GM12864 (cell line): ENCODE data around the gene FER1L5.

ENCODE experiments used
- DNase-seq: peaks from one replicate; pipeline ENCODE4 v3.0.0-alpha.2; 2011; ENCODE audit warnings: low read depth
- H3K4me3 ChIP-seq: 2 replicates; pipeline ENCODE4 v1.5.1; 2011; ENCODE audit warnings: mild to moderate bottlenecking, low read depth, low read length, control low read depth
- TF ChIP-seq, protein P1 (sequence below): IDR thresholded peaks from 2 replicates; pipeline ENCODE4 v1.5.1; 2011; ENCODE audit warnings: low read depth, mild to moderate bottlenecking, moderate library complexity, low read length, control low read depth, inconsistent platforms; ENCODE audit errors: missing control alignments

Gene FER1L5

DNA sequence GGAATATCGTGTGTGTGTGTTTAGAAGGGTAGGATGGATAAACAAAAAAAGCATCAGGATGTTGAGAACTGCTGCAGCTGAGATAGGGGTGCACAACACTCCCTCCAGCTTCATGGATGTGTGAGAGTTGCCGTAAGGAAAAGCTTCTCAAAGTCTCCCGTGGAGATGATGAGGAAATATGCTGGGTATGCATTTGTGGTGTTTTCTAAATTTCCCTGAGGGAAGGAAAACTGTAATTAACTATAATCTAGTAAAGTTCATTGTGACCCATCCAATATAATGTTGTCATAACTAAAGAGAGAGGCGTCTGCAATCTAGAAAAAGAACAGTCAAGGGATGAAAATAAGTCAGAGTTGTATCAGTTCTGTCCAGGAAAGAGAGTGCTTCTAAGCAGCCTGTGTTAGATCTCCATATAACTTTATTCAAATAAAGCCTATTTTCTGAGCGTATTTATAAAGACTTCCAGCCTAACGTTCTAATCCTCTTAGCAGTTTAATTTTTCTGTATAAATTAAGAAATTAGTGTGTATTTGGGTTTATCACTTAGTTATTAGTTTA lies 104.6 kb downstream of the FER1L5 start:
- no peak for DNase-seq
- TF ChIP-seq, protein P1, sequence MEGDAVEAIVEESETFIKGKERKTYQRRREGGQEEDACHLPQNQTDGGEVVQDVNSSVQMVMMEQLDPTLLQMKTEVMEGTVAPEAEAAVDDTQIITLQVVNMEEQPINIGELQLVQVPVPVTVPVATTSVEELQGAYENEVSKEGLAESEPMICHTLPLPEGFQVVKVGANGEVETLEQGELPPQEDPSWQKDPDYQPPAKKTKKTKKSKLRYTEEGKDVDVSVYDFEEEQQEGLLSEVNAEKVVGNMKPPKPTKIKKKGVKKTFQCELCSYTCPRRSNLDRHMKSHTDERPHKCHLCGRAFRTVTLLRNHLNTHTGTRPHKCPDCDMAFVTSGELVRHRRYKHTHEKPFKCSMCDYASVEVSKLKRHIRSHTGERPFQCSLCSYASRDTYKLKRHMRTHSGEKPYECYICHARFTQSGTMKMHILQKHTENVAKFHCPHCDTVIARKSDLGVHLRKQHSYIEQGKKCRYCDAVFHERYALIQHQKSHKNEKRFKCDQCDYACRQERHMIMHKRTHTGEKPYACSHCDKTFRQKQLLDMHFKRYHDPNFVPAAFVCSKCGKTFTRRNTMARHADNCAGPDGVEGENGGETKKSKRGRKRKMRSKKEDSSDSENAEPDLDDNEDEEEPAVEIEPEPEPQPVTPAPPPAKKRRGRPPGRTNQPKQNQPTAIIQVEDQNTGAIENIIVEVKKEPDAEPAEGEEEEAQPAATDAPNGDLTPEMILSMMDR, result no peak
- H3K4me3 ChIP-seq, result no peak overlapping the region

DNA sequence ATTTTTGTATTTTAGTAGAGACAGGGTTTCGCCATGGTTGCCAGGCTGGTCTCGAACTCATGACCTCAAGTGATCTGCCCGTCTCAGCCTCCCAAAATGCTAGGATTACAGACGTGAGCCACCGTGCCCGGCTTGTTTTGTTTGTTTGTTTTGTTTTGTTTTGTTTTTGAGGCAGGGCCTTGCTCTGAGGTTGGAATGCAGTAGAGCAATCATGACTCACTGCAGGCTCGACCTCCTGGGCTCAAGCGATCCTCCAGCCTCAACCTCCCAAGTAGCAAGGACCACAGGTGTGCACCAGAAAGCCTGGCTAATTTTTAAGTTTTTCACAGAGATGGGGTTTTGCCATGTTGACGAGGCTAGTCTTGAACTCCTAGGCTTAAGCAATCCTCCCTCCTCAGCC lies 109.2 kb downstream of the FER1L5 start:
- no peak overlapping the region for H3K4me3 ChIP-seq
- DNase-seq, result no peak
- TF ChIP-seq, protein P1, result no peak

DNA sequence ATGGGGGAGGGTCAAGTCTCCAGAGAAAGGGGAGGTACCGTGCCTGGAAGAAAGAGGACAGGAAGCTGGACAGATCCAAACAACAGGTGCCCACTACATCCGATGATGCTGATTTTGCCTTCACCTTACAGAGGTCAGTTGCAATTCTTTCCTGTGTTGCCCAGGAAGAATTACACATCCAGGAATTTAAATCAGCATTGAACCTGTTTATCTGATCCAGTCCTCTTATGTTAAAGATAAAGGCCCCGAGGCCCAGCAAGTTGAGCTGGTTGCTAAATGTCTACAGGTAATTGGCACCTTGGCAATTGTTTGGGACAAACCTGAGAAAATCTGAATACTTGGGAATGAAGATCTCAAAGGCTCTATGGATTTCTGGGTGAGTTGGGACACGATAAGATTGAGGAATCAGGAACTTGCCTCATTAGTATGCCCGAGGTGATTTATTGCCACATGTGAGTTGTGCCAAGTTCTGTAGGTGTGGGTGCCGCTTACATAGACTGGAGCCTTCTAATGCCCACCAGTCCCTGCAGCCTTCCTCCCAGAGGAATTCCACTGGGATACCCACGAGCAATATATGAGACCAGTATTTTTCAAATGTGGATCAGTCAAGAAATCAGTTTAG lies 111.2 kb downstream of the FER1L5 start:
- H3K4me3 ChIP-seq, result no peak overlapping the region
- no peak for DNase-seq
- TF ChIP-seq, protein P1, result no peak

DNA sequence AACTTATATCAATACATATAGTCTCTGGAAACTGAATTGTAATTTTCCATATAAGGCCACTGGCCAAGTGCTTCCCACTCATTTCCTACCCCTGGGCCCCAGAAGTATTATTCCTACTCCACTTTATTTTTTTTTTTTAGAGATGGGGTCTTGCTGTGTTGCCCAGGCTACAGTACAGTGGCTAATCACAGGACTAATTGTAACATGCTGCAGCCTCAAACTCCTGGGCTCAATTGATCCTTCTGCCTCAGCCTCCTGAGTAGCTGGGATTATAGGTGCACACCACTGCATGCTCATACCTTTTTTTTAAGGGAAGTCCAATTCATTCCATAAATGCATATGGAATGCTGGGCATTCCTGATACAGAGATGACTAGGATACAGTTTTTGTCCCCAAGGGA lies 111.8 kb downstream of the FER1L5 start:
- TF ChIP-seq, protein P1, result no peak
- H3K4me3 ChIP-seq, result no peak overlapping the region
- DNase-seq, result no peak
